Measurements from ENCODE around the gene NKX2-1.

The NKX2-1 gene

DNA sequence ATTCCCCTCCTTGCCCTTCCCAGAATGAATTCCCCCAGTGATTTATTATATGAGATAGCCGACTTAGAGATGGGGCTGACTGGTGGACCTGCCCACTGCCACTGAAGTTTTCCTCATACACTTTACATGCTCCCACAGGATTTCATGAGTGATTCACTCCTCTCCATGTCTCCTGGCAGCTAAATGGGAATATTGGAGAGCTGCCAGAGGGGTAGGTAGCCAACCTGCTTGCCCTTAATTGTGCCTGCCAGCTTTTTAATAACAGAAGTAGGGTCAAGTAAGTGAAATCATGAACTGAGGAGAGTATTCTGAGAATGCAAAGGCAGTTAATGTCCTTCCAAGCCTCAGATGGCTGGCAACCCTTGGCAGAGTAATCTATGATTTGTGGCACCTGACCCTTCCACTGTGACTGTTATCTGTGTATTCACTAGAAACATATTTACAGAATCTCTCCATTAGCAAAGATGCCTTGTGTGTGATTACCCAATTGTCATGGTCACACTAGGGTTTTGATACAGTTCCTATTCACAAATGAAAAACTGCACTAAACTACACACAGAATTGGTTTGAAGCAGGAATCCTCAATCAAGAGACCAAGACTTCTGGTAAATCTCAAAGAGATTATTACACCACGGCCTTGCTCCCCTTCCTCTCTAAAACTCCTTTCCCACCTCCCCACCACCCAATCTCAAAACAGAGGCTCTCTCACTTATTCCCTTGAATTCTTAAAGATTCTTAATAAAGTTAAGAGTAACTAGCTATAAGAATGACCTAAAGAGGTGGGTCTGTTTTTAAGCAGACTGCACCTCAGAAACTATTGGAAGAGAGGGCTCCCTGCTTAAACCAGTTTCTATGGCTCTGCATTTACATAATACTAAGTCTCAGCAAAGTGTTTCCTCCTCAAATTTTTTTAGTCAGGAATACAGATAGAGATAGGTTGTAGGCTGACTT, 17.2 kb downstream of the NKX2-1 start:
- peaks cover 9% of the 10 kb centered on the region for H3K9me3 Mint-ChIP-seq
- H3K36me3 Mint-ChIP-seq (ENCODE audit: low read depth) = no peaks in the 10 kb centered on the region
- no peak overlapping the region for H3K27ac Mint-ChIP-seq
- H3K27me3 Mint-ChIP-seq (ENCODE audit: low read depth) = peaks cover 98% of the 10 kb centered on the region
- TF ChIP-seq, protein P1, sequence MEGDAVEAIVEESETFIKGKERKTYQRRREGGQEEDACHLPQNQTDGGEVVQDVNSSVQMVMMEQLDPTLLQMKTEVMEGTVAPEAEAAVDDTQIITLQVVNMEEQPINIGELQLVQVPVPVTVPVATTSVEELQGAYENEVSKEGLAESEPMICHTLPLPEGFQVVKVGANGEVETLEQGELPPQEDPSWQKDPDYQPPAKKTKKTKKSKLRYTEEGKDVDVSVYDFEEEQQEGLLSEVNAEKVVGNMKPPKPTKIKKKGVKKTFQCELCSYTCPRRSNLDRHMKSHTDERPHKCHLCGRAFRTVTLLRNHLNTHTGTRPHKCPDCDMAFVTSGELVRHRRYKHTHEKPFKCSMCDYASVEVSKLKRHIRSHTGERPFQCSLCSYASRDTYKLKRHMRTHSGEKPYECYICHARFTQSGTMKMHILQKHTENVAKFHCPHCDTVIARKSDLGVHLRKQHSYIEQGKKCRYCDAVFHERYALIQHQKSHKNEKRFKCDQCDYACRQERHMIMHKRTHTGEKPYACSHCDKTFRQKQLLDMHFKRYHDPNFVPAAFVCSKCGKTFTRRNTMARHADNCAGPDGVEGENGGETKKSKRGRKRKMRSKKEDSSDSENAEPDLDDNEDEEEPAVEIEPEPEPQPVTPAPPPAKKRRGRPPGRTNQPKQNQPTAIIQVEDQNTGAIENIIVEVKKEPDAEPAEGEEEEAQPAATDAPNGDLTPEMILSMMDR (IDR thresholded peaks at IDR 0.05; ENCODE audit: unreplicated experiment in 3 of 3) = no peak
- H3K4me1 Mint-ChIP-seq = peaks cover 5% of the 10 kb centered on the region
- H3K4me3 Mint-ChIP-seq = no peak overlapping the region

DNA sequence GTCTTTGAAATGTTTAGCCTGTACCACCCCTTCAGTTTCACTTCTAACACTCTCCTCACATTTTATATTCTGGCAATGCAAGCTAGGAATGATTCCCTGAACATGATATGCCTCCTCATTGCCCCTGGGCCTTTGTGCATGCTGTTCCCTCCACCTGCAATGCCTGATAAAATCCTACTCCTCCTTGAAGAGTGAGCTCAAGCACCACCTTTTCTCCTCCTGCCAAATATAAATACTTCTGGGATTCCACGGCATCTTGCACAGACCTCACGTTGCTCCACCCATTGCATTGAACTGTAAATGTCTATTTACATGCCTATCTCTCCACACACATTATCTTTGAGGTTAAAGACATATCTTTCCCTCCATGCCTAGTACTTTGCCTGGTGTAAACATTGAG, 21.1 kb downstream of the NKX2-1 start:
- no peak overlapping the region for H3K27ac Mint-ChIP-seq
- H3K4me3 Mint-ChIP-seq = no peak overlapping the region
- H3K9me3 Mint-ChIP-seq = no peaks in the 10 kb centered on the region
- H3K27me3 Mint-ChIP-seq (ENCODE audit: low read depth) = peaks cover 98% of the 10 kb centered on the region
- H3K36me3 Mint-ChIP-seq (ENCODE audit: low read depth) = no peaks in the 10 kb centered on the region
- TF ChIP-seq, protein P1 (IDR thresholded peaks at IDR 0.05; ENCODE audit: unreplicated experiment in 3 of 3) = no peak
- H3K4me1 Mint-ChIP-seq = no peaks in the 10 kb centered on the region

DNA sequence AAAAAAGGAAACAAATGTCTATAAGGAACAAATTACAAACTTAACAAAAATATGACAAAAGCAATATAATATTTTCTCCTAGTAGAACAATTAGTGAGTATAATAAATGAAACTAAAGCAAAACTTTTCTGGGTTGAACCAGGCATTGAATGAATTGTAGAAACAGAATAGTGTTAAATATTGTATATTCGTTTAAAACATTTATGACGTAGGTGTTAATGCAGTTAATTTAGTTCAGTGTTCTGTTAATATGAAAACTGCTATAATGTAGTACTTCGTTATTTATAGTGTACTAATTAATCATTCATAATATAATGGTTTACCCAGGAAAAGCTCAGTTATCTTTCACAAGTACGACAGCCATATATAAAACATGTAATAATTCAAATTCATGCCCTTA, 23.7 kb downstream of the NKX2-1 start:
- TF ChIP-seq, protein P1 (IDR thresholded peaks at IDR 0.05; ENCODE audit: unreplicated experiment in 3 of 3) = no peak
- peaks cover 98% of the 10 kb centered on the region for H3K27me3 Mint-ChIP-seq (ENCODE audit: low read depth)
- no peaks in the 10 kb centered on the region for H3K9me3 Mint-ChIP-seq
- H3K4me1 Mint-ChIP-seq = no peaks in the 10 kb centered on the region
- H3K4me3 Mint-ChIP-seq = no peak overlapping the region
- H3K27ac Mint-ChIP-seq = no peak overlapping the region
- H3K36me3 Mint-ChIP-seq (ENCODE audit: low read depth) = no peaks in the 10 kb centered on the region

DNA sequence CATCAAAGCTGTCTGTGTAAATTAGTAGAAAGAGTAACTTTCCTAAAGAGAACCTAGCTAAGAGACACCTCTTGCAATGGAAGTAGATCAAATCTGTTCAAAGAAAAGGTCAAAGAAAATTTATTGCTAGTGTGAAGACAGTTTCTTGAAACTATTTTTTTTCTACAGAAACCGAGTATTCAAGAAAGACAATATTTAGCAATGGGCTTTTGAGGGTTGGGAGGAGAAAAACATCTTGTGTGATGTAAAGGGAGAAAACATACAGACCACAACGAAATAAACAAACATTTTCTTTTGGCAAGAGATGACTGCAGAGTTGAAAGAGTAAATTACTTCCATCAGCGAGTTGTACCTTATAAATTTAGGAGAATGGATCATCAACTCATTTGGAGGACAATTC, 24.4 kb downstream of the NKX2-1 start:
- H3K9me3 Mint-ChIP-seq = no peaks in the 10 kb centered on the region
- H3K36me3 Mint-ChIP-seq (ENCODE audit: low read depth) = no peaks in the 10 kb centered on the region
- peaks cover 98% of the 10 kb centered on the region for H3K27me3 Mint-ChIP-seq (ENCODE audit: low read depth)
- H3K4me1 Mint-ChIP-seq = no peaks in the 10 kb centered on the region
- H3K27ac Mint-ChIP-seq = no peak overlapping the region
- TF ChIP-seq, protein P1 (IDR thresholded peaks at IDR 0.05; ENCODE audit: unreplicated experiment in 3 of 3) = no peak
- H3K4me3 Mint-ChIP-seq = no peak overlapping the region

DNA sequence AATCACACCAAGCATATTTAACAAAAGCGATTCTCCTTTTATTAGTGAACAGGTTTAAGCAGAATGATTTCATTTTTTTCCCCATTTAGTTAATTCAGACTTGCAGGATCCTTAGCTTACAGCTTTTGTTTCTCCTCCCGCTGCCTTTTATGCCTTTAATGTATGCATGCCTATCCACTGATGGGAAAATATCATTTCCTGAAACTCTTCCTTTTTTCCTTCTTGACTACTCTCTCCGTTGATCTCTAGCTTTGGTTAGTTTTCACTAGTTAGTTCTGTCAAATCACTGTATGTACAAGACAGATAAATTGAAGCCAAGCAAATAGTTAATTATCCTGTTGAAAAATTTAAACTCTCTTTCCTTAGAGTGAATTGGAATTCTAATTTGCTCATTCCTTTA, 26.3 kb downstream of the NKX2-1 start:
- H3K9me3 Mint-ChIP-seq = no peaks in the 10 kb centered on the region
- H3K4me1 Mint-ChIP-seq = no peaks in the 10 kb centered on the region
- peaks cover 95% of the 10 kb centered on the region for H3K27me3 Mint-ChIP-seq (ENCODE audit: low read depth)
- no peak overlapping the region for H3K27ac Mint-ChIP-seq
- TF ChIP-seq, protein P1 (IDR thresholded peaks at IDR 0.05; ENCODE audit: unreplicated experiment in 3 of 3) = no peak
- no peak overlapping the region for H3K4me3 Mint-ChIP-seq
- no peaks in the 10 kb centered on the region for H3K36me3 Mint-ChIP-seq (ENCODE audit: low read depth)

DNA sequence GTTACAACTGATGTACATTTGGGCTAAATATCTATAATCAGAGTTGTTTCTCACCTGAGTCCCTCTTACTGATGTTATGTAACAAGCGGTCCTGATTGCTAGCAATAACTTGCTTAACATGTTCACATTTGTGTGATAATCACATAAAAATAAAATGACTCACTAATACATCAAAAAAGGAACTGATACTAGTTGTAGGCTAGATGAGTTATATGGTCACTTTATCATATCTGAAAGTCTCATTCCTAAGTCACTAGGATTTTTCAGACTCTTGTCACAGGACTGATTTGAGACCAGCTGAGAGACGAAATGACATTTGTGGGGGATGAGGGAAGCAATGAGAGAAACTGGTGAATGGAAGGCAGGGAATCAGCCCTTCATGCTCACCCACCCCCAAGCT, 34.3 kb downstream of the NKX2-1 start:
- Mint-ChIP-seq H3K4me1 (no peaks in the 10 kb centered on the region), H3K27me3 (ENCODE audit: low read depth) (peaks cover 80% of the 10 kb centered on the region), H3K4me3 (no peak overlapping the region), H3K9me3 (no peaks in the 10 kb centered on the region), H3K27ac (no peak overlapping the region), H3K36me3 (ENCODE audit: low read depth) (no peaks in the 10 kb centered on the region)
- TF ChIP-seq, protein P1 (IDR thresholded peaks at IDR 0.05; ENCODE audit: unreplicated experiment in 3 of 3) = no peak

All from nephron (organoid).